Glutamatergic neuron (in vitro differentiated cells): ENCODE measurements around the gene HOXD3. TPM values are rescaled to one million over a fixed set of nuclear protein-coding genes. Genes with fewer than 3 reads are reported as not detected.

ENCODE experiments used
- DNase-seq: peaks from one replicate; pipeline ENCODE4 v3.0.0; 2022
- H3K27ac Mint-ChIP-seq: one replicate; pipeline ENCODE4 v1.8.0; 2020; ENCODE audit warnings: mild to moderate bottlenecking, mixed read lengths, inconsistent platforms; ENCODE audit not compliant: unreplicated experiment
- H3K27me3 Mint-ChIP-seq: one replicate; pipeline ENCODE4 v1.8.0; 2020; ENCODE audit warnings: mild to moderate bottlenecking, moderate library complexity, mixed read lengths, inconsistent platforms; ENCODE audit not compliant: unreplicated experiment
- H3K36me3 Mint-ChIP-seq: one replicate; pipeline ENCODE4 v1.8.0; 2020; ENCODE audit warnings: mild to moderate bottlenecking, mixed read lengths, inconsistent platforms; ENCODE audit not compliant: unreplicated experiment
- H3K4me1 Mint-ChIP-seq: one replicate; pipeline ENCODE4 v1.8.0; 2020; ENCODE audit warnings: mild to moderate bottlenecking, low read depth, mixed read lengths, inconsistent platforms; ENCODE audit not compliant: unreplicated experiment
- H3K4me3 Mint-ChIP-seq: one replicate; pipeline ENCODE4 v1.8.0; 2020; ENCODE audit warnings: mild to moderate bottlenecking, mixed read lengths, inconsistent platforms; ENCODE audit not compliant: unreplicated experiment
- H3K9me3 Mint-ChIP-seq: one replicate; pipeline ENCODE4 v1.8.0; 2020; ENCODE audit warnings: mild to moderate bottlenecking, moderate library complexity, mixed read lengths, inconsistent platforms; ENCODE audit not compliant: unreplicated experiment
- total RNA-seq: library from RNA; stranded (reverse); fragmentation: NEBNext Ultra II Directional; extraction: Animal tissue kit (Norgen Biotek cat#: 25700); gene quantifications from one replicate; pipeline ENCODE4 v1.2.1, GENCODE V29; 2021; ENCODE audit not compliant: unreplicated experiment
- TF ChIP-seq, protein P1 (sequence below): fragments of 200-600 bp; sonication (generic); IDR thresholded peaks from one replicate; pipeline ENCODE4 v1.5.0; 2021; ENCODE audit not compliant: partially characterized antibody, unreplicated experiment

Gene HOXD3
- total RNA-seq, 1 donor from 2014 or later = not detected

DNA sequence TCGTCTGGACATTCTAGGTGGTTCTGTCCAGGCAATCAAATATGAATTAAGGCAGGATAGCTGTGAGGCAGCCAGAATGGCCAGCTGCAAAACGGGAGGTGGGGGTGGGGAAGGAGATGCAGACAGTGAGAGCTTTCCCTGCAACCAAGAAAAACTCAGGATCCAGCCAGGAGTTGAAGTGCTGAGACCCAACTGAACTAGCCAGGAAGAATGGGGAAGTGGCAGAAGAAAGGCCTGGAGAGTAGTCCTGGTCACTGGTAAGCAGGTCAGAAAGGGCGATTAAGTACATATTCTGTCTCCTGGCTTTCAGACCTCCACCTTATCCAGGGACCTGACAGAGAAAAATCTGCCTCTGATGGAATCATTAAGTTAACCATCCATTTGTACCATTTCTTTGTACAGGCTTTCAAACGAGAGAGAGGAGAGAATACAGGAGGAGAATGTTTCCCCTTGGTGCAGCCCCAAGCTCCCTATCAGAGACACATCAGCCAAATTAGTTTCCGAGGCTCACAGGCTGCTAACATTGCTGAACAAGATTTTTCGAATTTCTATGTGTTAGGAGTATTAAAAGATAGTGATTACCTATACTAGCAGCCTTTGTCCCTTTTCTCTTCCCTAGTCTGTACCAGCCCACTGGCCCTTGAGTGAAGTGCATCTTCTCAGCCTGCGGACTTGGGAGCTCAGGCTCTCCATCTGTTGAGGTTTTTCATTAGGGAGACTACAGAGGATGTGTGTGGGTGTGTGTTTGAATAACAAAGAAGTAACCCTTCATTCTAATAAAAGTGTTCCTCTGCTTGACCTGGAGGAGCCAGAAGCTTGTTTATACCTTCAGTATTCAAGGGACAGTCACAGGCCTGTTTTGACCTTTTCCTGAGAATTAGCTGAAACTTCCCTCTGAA lies 18.9 kb downstream of the HOXD3 start:
- H3K36me3 Mint-ChIP-seq = peaks cover 20% of the 10 kb centered on the region
- DNase-seq = no peak
- TF ChIP-seq, protein P1, sequence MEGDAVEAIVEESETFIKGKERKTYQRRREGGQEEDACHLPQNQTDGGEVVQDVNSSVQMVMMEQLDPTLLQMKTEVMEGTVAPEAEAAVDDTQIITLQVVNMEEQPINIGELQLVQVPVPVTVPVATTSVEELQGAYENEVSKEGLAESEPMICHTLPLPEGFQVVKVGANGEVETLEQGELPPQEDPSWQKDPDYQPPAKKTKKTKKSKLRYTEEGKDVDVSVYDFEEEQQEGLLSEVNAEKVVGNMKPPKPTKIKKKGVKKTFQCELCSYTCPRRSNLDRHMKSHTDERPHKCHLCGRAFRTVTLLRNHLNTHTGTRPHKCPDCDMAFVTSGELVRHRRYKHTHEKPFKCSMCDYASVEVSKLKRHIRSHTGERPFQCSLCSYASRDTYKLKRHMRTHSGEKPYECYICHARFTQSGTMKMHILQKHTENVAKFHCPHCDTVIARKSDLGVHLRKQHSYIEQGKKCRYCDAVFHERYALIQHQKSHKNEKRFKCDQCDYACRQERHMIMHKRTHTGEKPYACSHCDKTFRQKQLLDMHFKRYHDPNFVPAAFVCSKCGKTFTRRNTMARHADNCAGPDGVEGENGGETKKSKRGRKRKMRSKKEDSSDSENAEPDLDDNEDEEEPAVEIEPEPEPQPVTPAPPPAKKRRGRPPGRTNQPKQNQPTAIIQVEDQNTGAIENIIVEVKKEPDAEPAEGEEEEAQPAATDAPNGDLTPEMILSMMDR = no peak
- H3K4me1 Mint-ChIP-seq = peaks cover 17% of the 10 kb centered on the region
- H3K27ac Mint-ChIP-seq = peak overlapping the region; percentile 12
- H3K27me3 Mint-ChIP-seq = peaks cover 44% of the 10 kb centered on the region
- peak overlapping the region; percentile 53 for H3K4me3 Mint-ChIP-seq
- peaks cover 11% of the 10 kb centered on the region for H3K9me3 Mint-ChIP-seq

- Mint-ChIP-seq H3K27ac (no peak overlapping the region), H3K36me3 (peaks cover 17% of the 10 kb centered on the region), H3K27me3 (peaks cover 44% of the 10 kb centered on the region), H3K4me3 (peak overlapping the region; percentile 89), H3K4me1 (peaks cover 15% of the 10 kb centered on the region), H3K9me3 (peaks cover 12% of the 10 kb centered on the region)
- TF ChIP-seq, protein P1 = no peak
- no peak for DNase-seq
Measured at GRCh38 chr2:176177580-176178037, 20.5 kb downstream of the HOXD3 start.

DNA sequence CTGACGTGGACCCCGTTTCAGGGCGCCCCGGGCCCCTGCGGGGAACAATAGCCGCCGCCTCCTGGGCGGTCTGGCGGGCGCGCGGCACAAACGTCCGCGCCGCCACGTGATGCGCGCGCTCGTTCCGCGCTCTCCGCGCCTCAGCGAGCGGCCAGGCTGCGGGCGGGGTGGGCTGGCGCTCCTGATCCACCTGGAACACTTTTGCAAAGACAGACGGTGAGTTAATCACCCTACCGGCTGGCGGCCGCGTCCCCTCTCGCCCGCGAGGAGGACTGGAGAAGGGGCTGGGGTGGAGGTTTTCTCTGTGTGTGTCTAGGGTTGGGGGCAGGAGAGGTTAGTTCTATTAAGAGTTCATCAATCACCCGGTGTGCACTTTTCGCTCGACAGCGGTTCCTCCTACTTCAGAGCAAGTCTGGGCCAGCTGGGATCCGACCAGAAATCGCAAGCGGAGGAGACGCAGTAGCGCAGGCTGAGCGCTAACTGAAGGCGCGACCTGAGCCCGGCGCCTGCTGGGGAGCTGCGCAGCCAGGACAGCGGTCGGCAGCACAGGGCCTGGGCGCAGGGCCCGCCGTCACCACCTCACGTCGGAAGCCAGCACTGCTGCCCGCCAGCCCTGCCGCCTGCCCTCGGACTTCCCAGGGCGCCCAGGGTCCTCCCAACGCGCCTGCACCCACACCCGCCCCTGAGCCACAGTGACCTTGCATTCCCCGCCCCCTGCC lies 21.1 kb downstream of the HOXD3 start:
- Mint-ChIP-seq H3K27ac (no peak overlapping the region), H3K4me3 (peak overlapping the region; percentile 89), H3K36me3 (peaks cover 15% of the 10 kb centered on the region), H3K27me3 (peaks cover 42% of the 10 kb centered on the region), H3K4me1 (peaks cover 13% of the 10 kb centered on the region), H3K9me3 (peaks cover 6% of the 10 kb centered on the region)
- peak; percentile 33 for DNase-seq
- TF ChIP-seq, protein P1 = no peak

- peaks cover 13% of the 10 kb centered on the region for H3K4me1 Mint-ChIP-seq
- peaks cover 15% of the 10 kb centered on the region for H3K36me3 Mint-ChIP-seq
- peaks cover 5% of the 10 kb centered on the region for H3K9me3 Mint-ChIP-seq
- H3K27ac Mint-ChIP-seq = no peak overlapping the region
- H3K27me3 Mint-ChIP-seq = peaks cover 38% of the 10 kb centered on the region
- TF ChIP-seq, protein P1 = no peak
- DNase-seq = no peak
- no peak overlapping the region for H3K4me3 Mint-ChIP-seq
Measured at GRCh38 chr2:176178757-176179295, 21.7 kb downstream of the HOXD3 start.
